ENCODE results near the gene GSTO2. TPM values are rescaled to one million over a fixed set of nuclear protein-coding genes. Genes with fewer than 3 reads are reported as not detected.
A peak's percentile ranks its signal among the peaks of the same experiment; 100 is the strongest.

Gene GSTO2
- total and polyA plus RNA-seq, 2 experiments from 2014 or later, result 30.7 to 49.8 TPM

DNA sequence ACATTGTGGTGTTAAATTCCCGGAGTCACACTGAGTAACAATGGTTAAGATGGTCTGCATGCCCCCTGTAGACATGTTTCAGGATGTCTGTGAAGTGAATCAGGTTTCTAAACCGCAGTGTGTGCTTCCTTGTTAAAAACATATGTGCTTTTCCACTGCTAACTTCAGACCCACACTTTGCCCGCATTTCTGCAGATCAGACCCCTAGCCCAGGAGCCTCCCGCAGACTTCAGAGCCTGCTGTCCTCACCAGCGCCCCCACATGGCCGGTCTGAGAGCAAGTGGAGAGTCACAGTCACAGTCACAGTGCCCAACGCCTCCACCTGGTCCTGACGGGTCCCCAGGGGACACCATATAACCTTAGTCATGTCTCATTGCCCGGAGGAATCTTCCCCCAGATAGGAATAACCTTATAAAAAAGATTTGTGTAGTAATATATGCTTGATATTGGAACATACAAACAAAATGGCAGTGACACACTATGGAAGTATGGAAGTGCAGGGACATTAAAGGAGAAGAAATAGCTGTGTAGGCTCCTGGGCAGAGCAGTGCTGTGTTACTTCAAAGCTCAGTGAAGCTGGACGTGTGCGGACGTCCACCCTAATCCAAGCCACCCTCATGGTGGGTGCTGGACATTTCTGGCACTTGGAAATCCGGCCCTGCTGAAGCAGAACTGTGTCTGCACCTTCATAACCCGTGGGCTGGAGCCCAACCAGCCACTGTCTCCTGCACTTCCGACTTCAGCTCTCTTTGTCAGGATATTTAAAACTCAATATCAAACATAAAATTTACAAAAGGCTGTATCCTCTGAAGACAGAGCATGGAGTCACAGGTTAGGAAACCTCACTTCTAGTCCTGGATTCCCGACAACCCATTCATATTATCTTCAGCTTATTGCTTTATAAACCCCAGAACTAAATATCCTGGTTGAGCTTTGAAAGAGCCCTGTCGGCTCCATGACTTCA lies 29.0 kb downstream of the GSTO2 start:
- ATAC-seq, result peak; percentile 99
- H3K27ac ChIP-seq (ENCODE audit: low read depth), result no peak overlapping the region

More for the DNA sequence above, 29.0 kb downstream of the GSTO2 start:
- Histone ChIP-seq H3K4me2 (no peak overlapping the region), H3K79me2 (replicated peaks; ENCODE audit: insufficient read depth) (no peaks in the 10 kb centered on the region), H2AFZ (no peak overlapping the region), H4K20me1 (replicated peaks; ENCODE audit: insufficient read depth) (no peaks in the 10 kb centered on the region), H3K4me1 (ENCODE audit: insufficient read depth) (no peaks in the 10 kb centered on the region), H3K36me3 (ENCODE audit: insufficient read depth) (0 out of 2 replicates have a peak, but pooled peaks cover under 1% of the 10 kb centered on the region), H3K9me2 (ENCODE audit: insufficient read depth) (no peaks in the 10 kb centered on the region), H3F3A (replicated peaks; ENCODE audit: low read depth) (no peaks in the 10 kb centered on the region), H3K27me3 (ENCODE audit: insufficient read depth) (no peaks in the 10 kb centered on the region), H3K4me3 (no peak overlapping the region)
- DNase-seq (ENCODE audit: low spot score), result peak; percentile 89
- Mint-ChIP-seq H3K4me1 (peaks cover 7% of the 10 kb centered on the region), H3K36me3 (ENCODE audit: low read depth) (peaks cover 25% of the 10 kb centered on the region), H3K27ac (no peak overlapping the region; the same call in 1 of the 2 replicates), H3K27me3 (ENCODE audit: insufficient read depth, low read depth, poor library complexity) (peaks cover 6% of the 10 kb centered on the region), H3K9me3 (peaks cover 11% of the 10 kb centered on the region), H3K4me3 (no peak overlapping the region)
- TF ChIP-seq, protein P1, sequence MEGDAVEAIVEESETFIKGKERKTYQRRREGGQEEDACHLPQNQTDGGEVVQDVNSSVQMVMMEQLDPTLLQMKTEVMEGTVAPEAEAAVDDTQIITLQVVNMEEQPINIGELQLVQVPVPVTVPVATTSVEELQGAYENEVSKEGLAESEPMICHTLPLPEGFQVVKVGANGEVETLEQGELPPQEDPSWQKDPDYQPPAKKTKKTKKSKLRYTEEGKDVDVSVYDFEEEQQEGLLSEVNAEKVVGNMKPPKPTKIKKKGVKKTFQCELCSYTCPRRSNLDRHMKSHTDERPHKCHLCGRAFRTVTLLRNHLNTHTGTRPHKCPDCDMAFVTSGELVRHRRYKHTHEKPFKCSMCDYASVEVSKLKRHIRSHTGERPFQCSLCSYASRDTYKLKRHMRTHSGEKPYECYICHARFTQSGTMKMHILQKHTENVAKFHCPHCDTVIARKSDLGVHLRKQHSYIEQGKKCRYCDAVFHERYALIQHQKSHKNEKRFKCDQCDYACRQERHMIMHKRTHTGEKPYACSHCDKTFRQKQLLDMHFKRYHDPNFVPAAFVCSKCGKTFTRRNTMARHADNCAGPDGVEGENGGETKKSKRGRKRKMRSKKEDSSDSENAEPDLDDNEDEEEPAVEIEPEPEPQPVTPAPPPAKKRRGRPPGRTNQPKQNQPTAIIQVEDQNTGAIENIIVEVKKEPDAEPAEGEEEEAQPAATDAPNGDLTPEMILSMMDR (conservative IDR thresholded peaks at IDR 0.05; ENCODE audit: low read depth in 2 of 2), result peak; percentile 95
- TF ChIP-seq, protein P2, sequence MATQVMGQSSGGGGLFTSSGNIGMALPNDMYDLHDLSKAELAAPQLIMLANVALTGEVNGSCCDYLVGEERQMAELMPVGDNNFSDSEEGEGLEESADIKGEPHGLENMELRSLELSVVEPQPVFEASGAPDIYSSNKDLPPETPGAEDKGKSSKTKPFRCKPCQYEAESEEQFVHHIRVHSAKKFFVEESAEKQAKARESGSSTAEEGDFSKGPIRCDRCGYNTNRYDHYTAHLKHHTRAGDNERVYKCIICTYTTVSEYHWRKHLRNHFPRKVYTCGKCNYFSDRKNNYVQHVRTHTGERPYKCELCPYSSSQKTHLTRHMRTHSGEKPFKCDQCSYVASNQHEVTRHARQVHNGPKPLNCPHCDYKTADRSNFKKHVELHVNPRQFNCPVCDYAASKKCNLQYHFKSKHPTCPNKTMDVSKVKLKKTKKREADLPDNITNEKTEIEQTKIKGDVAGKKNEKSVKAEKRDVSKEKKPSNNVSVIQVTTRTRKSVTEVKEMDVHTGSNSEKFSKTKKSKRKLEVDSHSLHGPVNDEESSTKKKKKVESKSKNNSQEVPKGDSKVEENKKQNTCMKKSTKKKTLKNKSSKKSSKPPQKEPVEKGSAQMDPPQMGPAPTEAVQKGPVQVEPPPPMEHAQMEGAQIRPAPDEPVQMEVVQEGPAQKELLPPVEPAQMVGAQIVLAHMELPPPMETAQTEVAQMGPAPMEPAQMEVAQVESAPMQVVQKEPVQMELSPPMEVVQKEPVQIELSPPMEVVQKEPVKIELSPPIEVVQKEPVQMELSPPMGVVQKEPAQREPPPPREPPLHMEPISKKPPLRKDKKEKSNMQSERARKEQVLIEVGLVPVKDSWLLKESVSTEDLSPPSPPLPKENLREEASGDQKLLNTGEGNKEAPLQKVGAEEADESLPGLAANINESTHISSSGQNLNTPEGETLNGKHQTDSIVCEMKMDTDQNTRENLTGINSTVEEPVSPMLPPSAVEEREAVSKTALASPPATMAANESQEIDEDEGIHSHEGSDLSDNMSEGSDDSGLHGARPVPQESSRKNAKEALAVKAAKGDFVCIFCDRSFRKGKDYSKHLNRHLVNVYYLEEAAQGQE (IDR thresholded peaks at IDR 0.05; ENCODE audit: unreplicated experiment), result no peak
